GM23338 (cell line): Measurements from ENCODE around the gene UBC. TPM values are rescaled to one million over a fixed set of nuclear protein-coding genes. Genes with fewer than 3 reads are reported as not detected.
"Not testable (repeated sequence)": the region's sequence is repeated elsewhere in the genome, so short reads cannot be mapped to it uniquely, and the experiment has no call there.

ENCODE experiments used
- ATAC-seq: fragments of 200-7000 bp; cut with Tn5 transposase; 3 replicates; pipeline ENCODE4 v1.9.1; 2020
- DNase-seq: peaks from one replicate; pipeline ENCODE4 v3.0.0-alpha.2; 2015; ENCODE audit warnings: low spot score
- H2AFZ ChIP-seq: fragments of 200-600 bp; sonication (generic); 2 replicates; pipeline ENCODE4 v1.8.0; 2016; ENCODE audit warnings: antibody characterized with exemption, mild to moderate bottlenecking, moderate library complexity
- H3F3A ChIP-seq: fragments of 200-600 bp; sonication (generic); replicated peaks from 2 replicates; pipeline ENCODE4 v1.8.0; 2017; ENCODE audit warnings: antibody characterized with exemption, mixed run types, low read depth
- H3K27ac ChIP-seq: fragments of 200-600 bp; sonication (generic); 2 replicates; pipeline ENCODE4 v1.6.1; 2016; ENCODE audit warnings: low read depth
- H3K27me3 ChIP-seq: fragments of 200-600 bp; sonication (generic); 2 replicates; pipeline ENCODE4 v1.8.0; 2016; ENCODE audit warnings: mild to moderate bottlenecking, mixed run types, moderate library complexity; ENCODE audit not compliant: insufficient read depth
- H3K36me3 ChIP-seq: fragments of 200-600 bp; sonication (generic); 2 replicates; pipeline ENCODE4 v1.8.0; 2016; ENCODE audit warnings: mild to moderate bottlenecking; ENCODE audit not compliant: insufficient read depth
- H3K4me1 ChIP-seq: fragments of 200-600 bp; sonication (generic); 2 replicates; pipeline ENCODE4 v1.8.0; 2016; ENCODE audit warnings: mild to moderate bottlenecking, moderate library complexity; ENCODE audit not compliant: insufficient read depth
- H3K4me2 ChIP-seq: fragments of 200-600 bp; sonication (generic); 2 replicates; pipeline ENCODE4 v1.7.1; 2017; ENCODE audit warnings: mixed run types
- H3K4me3 ChIP-seq: fragments of 200-600 bp; sonication (generic); 2 replicates; pipeline ENCODE4 v1.6.1; 2016; ENCODE audit warnings: mixed run types
- H3K79me2 ChIP-seq: fragments of 200-600 bp; sonication (generic); replicated peaks from 2 replicates; pipeline ENCODE4 v1.8.0; 2017; ENCODE audit warnings: mild to moderate bottlenecking; ENCODE audit not compliant: insufficient read depth
- H3K9me2 ChIP-seq: fragments of 200-600 bp; sonication (generic); 2 replicates; pipeline ENCODE4 v1.8.0; 2017; ENCODE audit not compliant: insufficient read depth
- H4K20me1 ChIP-seq: fragments of 200-600 bp; sonication (generic); replicated peaks from 2 replicates; pipeline ENCODE4 v1.8.0; 2017; ENCODE audit warnings: mild to moderate bottlenecking; ENCODE audit not compliant: insufficient read depth
- H3K27ac Mint-ChIP-seq: 2 replicates; pipeline ENCODE4 v1.8.0; 2020; ENCODE audit warnings: inconsistent platforms, mild to moderate bottlenecking, moderate library complexity, mixed read lengths
- H3K27me3 Mint-ChIP-seq: 3 replicates; pipeline ENCODE4 v1.8.0; 2022; ENCODE audit warnings: low read depth, mild to moderate bottlenecking, moderate library complexity, mixed read lengths, inconsistent platforms; ENCODE audit not compliant: insufficient read depth, poor library complexity
- H3K36me3 Mint-ChIP-seq: 3 replicates; pipeline ENCODE4 v1.8.0; 2021; ENCODE audit warnings: low read depth, mild to moderate bottlenecking, inconsistent platforms, moderate library complexity, mixed read lengths
- H3K4me1 Mint-ChIP-seq: 3 replicates; pipeline ENCODE4 v1.8.0; 2020; ENCODE audit warnings: mild to moderate bottlenecking, inconsistent platforms, mixed read lengths
- H3K4me3 Mint-ChIP-seq: 3 replicates; pipeline ENCODE4 v1.8.0; 2021; ENCODE audit warnings: moderate library complexity, mild to moderate bottlenecking, inconsistent platforms, mixed read lengths
- H3K9me3 Mint-ChIP-seq: 3 replicates; pipeline ENCODE4 v1.8.0; 2020; ENCODE audit warnings: moderate library complexity, mild to moderate bottlenecking, inconsistent platforms, mixed read lengths
- CREB1 ChIP-seq: fragments of 250-450 bp; sonication (Bioruptor Pico); IDR thresholded peaks from 2 replicates; pipeline ENCODE4 v1.5.0; 2020; ENCODE audit warnings: low read depth, mild to moderate bottlenecking, moderate library complexity
- ETS1 ChIP-seq: IDR thresholded peaks from 2 replicates; pipeline ENCODE4 v1.6.1; 2016; ENCODE audit warnings: antibody characterized with exemption
- EZH2 ChIP-seq: fragments of 200-600 bp; sonication (generic); IDR thresholded peaks from one replicate; pipeline ENCODE4 v1.8.0; 2017; ENCODE audit warnings: antibody characterized with exemption, mild to moderate bottlenecking, low read depth; ENCODE audit not compliant: unreplicated experiment
- EZH2phosphoT487 ChIP-seq: fragments of 200-600 bp; sonication (generic); IDR thresholded peaks from one replicate; pipeline ENCODE4 v1.8.1; 2018; ENCODE audit warnings: antibody characterized with exemption; ENCODE audit not compliant: unreplicated experiment
- JUNB ChIP-seq: IDR thresholded peaks from one replicate; pipeline ENCODE4 v1.6.1; 2016; ENCODE audit warnings: antibody characterized with exemption; ENCODE audit not compliant: unreplicated experiment
- NANOG ChIP-seq: IDR thresholded peaks from 2 replicates; pipeline ENCODE4 v1.6.1; 2016; ENCODE audit warnings: antibody characterized with exemption, borderline replicate concordance
- POLR2AphosphoS5 ChIP-seq: IDR thresholded peaks from 2 replicates; pipeline ENCODE4 v1.6.1; 2016; ENCODE audit warnings: antibody characterized with exemption, low read depth
- STAT1 ChIP-seq: IDR thresholded peaks from one replicate; pipeline ENCODE4 v1.6.1; 2016; ENCODE audit warnings: antibody characterized with exemption; ENCODE audit not compliant: unreplicated experiment
- ZNF114 ChIP-seq: fragments of 250-450 bp; sonication (Bioruptor Pico); IDR thresholded peaks from 2 replicates; pipeline ENCODE4 v1.5.0; 2020; ENCODE audit warnings: mild to moderate bottlenecking, moderate library complexity
- ZNF331 ChIP-seq: fragments of 250-450 bp; sonication (Bioruptor Pico); IDR thresholded peaks from 2 replicates; pipeline ENCODE4 v1.5.0; 2020; ENCODE audit warnings: low read depth, mild to moderate bottlenecking, moderate library complexity
- ZNF462 ChIP-seq: fragments of 250-450 bp; sonication (Bioruptor Pico); IDR thresholded peaks from 2 replicates; pipeline ENCODE4 v1.5.0; 2020; ENCODE audit warnings: mild to moderate bottlenecking, moderate library complexity
- polyA plus RNA-seq: library from polyadenylated mRNA; unstranded; fragments of >200 nt; fragmentation: Nextera tagmentation; extraction: Ambion mirVana; gene quantifications from 2 replicates; pipeline ENCODE4 v1.2.1, GENCODE V29; 2016
- total RNA-seq: library from RNA; depleted of rRNA; stranded (reverse); fragments of >200 nt; shearing (Covaris generic); gene quantifications from 2 replicates; pipeline ENCODE4 v1.2.3, GENCODE V29; 2014

Gene UBC
- total and polyA plus RNA-seq, 2 experiments from 2014 or later = 511 to 665 TPM

GRCh38 chr12:124938108-124938507 lies 23.7 kb upstream of the UBC start (continued):
- TF ChIP-seq ZNF462 (no peak), ZNF331 (CRISPR knock-in tag) (no peak), EZH2phosphoT487 (no peak)

GRCh38 chr12:124931528-124931927 lies 17.1 kb upstream of the UBC start:
- not testable (repeated sequence) for H3K9me3 Mint-ChIP-seq, H3K36me3 ChIP-seq, H3K4me3 ChIP-seq, DNase-seq, H3K36me3 Mint-ChIP-seq, H3K4me2 ChIP-seq, H3K27ac ChIP-seq, H3F3A ChIP-seq, H2AFZ ChIP-seq, H3K79me2 ChIP-seq, H3K4me1 ChIP-seq, ATAC-seq, H3K27ac Mint-ChIP-seq, H4K20me1 ChIP-seq, H3K4me3 Mint-ChIP-seq, H3K9me2 ChIP-seq, H3K27me3 ChIP-seq, H3K4me1 Mint-ChIP-seq
- H3K27me3 Mint-ChIP-seq = peaks cover 34% of the 10 kb centered on the region

DNA sequence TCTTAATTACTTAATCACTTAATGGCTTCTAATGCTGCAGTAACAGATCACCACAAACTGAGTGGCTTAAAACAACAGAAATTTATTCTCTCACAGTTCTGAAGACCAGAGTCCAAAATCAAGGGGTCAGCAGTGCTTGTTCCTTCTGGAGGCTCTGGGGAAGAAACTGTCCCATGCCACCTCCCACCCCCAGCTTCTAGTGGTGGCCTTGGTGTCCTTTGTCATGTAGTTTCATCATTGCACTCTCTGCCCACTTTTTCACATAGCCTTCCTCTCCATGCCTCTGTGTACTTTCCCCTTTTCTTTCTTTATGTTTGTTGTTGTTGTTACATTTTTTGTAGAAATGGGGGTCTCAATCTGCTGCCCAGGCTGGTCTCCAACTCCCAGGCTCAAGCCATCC lies 16.1 kb upstream of the UBC start:
- no peaks in the 10 kb centered on the region for H3K9me2 ChIP-seq
- no peak overlapping the region for H2AFZ ChIP-seq
- Mint-ChIP-seq H3K9me3 (peaks cover 9% of the 10 kb centered on the region; the same call in 2 of the 3 replicates), H3K36me3 (peaks cover 8% of the 10 kb centered on the region), H3K27me3 (peaks cover 37% of the 10 kb centered on the region), H3K4me1 (peaks cover 7% of the 10 kb centered on the region), H3K27ac (no peak overlapping the region), H3K4me3 (no peak overlapping the region)
- no peak overlapping the region for H3K4me3 ChIP-seq
- peaks cover 7% of the 10 kb centered on the region; the same call in 1 of the 2 replicates for H3F3A ChIP-seq
- no peak overlapping the region for H3K4me2 ChIP-seq
- no peaks in the 10 kb centered on the region for H3K36me3 ChIP-seq
- H4K20me1 ChIP-seq = no peaks in the 10 kb centered on the region
- no peaks in the 10 kb centered on the region for H3K27me3 ChIP-seq
- no peak overlapping the region for H3K27ac ChIP-seq
- DNase-seq (no peak), ATAC-seq (no peak)
- no peaks in the 10 kb centered on the region for H3K4me1 ChIP-seq
- H3K79me2 ChIP-seq = no peaks in the 10 kb centered on the region
- TF ChIP-seq EZH2 (no peak), JUNB (no peak), POLR2AphosphoS5 (no peak), ETS1 (no peak), ZNF114 (no peak), CREB1 (no peak), NANOG (no peak), ZNF331 (CRISPR knock-in tag) (no peak), EZH2phosphoT487 (no peak), STAT1 (no peak)
